Stimulated activated CD8-positive, alpha-beta memory T cell treated with anti-CD3 and anti-CD28 coated beads, Interleukin-2, amount 100 ng/mL, for 1 hour (primary cell): ENCODE results near the gene SCUBE1.

Experiments used
- DNase-seq, 2 donors: peaks; one replicate each; pipeline ENCODE4 v3.0.0-alpha.2; 2020; ENCODE audit warnings: low read depth in 2 of 2

Gene SCUBE1

DNA sequence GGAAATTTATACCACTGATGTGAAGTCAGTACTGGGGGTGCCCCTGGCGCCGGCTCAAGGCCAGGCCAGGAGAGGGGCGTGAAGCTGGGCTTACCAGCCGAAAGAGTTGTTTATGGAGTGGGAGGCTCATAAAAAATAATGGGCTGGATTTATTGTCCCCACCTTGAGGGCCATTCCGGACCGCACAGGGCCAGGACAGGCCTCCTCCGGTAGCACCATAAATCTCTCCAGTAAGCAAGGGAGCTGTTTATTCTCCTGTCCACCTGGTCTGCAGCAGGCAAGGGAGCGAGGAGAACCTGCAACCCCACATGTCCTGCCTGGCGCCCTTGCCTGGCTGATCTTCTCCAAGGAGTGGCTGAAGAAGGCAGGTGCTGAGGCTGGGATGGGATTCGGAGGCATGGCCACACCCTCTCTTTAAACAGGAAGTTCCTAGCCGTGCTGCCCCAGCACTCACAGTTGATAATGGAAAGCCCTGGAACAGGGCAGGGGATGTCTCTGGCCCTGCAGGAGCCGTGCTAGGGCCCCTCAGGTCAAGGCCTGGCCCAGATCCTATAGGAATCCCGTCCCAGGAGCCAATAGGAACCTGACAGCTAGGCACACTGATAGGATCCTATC, 65.1 kb downstream of the SCUBE1 start:
- no peak for DNase-seq

DNA sequence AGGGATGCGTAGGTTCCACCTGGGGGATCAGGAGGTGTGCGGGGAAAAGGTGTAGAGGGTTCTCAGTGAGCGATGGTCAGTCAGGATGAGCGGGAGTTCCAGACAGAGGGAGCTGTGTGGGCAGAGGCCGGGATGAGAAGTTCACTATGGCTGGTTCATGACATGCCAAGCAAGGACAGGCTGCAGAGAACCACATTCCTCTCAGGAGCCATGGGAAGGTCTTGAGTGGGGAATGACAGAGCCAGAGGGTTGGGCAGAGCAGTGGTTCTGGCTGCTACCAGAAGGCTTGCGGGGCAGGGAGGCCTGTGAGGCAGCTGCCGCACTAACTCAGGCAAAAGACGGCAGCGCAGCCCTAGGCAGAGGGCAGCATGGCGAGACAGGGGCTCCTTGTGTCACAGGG, 66.1 kb downstream of the SCUBE1 start:
- DNase-seq, result no peak

DNA sequence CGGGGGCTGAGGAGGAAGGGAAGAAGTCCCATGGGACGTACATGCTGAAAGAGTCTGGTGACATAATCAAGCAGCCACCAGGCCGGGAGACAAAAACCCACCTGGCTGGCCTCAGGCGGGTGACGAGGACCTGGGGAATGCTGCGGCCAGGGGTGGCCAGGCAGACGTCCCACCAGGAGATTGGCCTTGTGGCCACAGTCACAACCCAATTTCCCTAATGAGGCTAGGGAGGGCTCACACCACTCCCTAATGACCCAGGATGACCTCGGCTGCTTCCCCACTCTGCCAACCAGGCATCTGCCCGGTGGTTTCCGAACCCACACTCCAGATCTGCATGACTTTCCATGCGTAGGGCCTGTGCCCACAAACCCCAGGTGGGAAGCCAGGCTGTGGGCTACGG, 66.9 kb downstream of the SCUBE1 start:
- DNase-seq, result no peak

DNA sequence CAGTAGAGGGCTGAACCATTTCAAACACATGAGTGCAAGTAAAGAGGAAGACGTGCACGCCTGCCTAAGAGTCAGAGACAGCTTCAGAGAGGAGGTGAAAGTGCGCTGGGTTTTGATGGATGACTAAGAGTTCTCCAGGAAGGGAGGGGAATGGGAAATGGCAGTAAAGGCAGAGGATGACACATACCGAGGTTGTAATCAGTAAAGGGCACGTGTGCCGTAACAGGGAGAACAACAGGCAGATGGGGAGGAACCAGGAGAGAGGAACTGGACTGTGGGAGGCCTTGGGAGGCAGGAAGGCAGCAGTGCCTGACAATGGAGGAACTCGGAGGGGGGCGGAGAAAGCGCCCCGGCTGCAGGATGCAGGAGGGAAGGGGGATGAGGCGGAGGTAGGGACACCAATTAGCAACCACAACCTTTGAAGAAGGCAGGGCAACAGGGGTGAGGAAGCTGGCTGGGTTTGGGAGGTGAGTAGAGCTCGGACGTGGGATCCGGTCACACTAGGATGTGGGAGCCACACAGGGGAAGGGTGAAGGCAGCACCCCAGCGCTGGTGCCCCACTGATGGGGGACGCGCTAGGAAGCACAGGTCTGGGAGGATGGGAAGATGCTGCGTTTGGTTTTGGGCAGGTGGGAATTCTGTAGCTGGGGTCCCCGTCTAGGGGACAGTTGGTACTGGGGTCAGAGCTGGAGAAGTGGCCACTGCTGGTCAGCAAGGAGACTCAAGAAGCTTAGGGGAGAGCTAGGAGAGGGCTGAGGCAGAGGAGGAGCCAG, 67.4 kb downstream of the SCUBE1 start:
- DNase-seq, result no peak

DNA sequence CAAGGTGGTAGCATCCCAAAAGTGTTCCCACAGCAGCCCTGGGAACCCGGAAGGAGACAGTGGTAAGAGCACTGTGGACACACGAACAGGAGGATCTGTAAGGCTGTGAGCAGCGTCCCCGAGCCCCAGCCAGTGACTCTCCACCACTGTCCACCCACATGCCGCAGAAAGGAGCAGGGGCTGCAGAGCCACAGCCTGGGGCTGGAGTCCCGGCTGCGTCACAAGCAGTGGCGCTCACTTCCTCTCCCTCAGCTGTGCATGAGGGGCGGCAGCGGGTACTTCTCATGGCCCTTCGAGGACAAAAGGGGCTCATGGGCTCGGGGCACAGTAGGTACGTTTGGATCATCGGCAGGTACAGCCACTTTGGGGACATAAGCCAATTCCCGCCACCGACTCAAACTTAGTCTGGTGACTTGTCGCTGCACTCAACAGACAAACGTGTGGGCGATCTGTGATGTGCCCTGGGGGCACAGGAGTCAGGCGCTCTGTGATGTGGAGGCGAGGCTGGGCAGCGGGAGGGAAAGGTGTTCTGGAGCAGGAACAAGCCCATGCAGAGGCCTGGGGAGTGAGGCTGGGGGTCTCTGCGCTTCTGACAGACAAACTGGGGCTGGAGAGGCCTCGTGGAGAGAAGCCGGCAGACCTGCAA, 68.5 kb downstream of the SCUBE1 start:
- no peak for DNase-seq

DNA sequence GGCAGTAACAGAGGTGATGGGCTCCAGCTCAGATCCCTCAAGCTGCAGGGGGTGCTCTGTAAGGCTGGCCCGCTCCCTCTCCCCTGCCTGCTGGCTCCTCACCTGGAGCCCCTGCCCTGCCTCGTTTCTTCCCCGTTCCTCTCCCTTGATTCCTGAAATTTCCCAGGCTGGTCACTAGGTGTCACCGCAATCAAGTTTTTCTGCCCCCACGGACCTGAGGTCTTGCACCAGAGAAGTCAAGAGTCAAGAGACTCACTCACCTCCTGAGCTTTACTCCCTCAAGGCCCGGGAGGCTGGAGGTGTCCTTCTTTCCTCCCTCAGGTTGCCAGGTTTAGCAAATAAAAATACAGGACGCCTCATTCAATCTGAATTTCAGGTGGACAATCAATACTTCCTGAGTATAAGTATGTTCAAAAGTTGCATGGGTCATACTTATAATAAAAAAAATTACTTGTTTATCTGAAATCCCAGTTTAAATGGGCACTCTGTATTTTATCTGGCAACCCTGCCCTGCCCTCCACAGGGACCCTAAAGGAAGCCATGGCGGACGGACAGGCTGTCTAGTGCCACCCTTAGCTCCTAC, 69.2 kb downstream of the SCUBE1 start:
- DNase-seq, result no peak

DNA sequence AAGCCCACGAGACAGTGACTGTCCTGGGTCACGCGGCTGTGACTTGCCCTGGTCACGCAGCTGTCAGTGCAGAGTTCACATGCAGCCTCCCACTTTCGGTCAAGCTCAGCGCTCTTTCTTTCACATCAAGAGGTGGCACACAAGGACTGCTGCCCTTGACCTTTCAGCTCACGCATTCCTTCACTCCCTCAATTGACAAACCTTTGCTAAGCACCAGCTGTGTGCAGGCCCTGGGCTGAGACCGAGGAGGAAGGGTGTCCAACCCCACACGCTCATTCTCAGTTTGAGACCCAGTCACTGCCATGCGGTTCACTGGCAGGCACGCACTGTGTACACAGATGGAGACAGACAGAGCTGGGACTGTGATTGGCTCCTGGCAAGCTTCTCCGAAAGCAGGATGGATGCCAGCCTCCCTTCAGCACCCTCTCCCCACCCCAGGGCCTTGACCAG, 70.3 kb downstream of the SCUBE1 start:
- DNase-seq, result no peak

DNA sequence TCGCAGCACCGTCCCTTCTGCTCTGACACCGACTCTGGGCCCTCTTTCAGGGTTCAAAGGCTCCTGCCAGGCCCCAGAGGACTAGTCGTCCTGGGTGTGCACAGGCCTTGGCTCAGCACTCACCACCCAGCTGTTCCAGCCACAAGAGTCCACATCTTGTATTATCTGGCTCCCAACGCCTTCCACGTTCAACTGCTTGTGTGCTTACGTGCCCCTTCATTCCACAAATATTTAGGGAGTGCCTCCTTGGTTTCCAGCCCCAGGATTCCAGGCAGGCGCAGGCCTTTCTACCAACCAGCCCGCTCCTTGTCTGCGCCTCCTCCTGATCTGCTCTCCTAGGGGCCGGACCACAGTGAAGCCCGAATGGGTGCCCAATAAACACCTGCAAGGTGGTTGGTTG, 70.9 kb downstream of the SCUBE1 start:
- DNase-seq, result no peak

DNA sequence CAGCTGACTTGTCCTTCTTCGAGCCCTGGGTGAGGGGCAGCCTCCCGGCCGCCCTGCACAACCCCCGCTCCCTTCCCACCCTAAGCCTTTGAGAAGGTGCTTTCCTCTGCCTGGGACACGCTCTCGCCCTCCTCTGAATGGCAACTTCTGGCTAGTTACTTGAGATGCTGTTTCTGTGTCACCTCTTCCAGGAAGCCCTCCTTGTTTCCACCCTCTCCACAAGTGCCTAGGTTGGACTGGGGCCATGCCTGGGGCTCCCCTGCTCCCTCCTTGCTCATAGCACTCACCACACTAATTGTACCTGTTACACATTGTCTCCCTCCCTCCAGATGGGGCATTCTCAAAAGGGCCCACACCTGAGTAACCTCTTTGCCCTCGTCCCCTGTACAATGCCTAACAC, 72.2 kb downstream of the SCUBE1 start:
- no peak for DNase-seq

DNA sequence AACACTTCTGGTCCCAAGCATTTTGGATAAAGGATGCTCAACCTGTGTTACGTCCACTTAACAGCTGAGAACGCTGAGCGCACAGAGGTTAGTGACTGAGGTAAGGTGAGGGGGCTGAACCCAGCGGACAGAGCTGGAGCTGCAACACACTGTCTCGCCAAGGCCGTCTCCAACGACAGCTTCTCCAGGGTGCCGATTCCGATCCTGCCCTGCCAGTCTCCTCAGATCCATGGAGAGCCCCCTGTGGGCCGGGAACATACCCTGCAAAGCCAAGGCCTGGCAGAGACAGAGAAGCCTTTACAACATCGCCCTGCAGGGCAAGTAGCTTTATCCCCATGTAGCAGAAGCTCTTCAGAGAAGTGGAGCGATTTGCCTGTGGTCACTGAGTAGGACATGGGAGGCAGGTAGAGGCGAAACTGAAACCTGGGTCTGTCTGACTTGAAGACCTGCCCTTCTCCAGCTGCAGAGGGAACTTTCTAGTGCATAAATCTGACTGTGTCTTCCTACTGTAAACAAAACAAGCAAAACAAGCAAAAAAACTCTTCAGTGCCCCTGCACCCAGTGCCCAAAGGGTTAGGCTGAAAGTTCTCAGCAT, 72.8 kb downstream of the SCUBE1 start:
- no peak for DNase-seq

DNA sequence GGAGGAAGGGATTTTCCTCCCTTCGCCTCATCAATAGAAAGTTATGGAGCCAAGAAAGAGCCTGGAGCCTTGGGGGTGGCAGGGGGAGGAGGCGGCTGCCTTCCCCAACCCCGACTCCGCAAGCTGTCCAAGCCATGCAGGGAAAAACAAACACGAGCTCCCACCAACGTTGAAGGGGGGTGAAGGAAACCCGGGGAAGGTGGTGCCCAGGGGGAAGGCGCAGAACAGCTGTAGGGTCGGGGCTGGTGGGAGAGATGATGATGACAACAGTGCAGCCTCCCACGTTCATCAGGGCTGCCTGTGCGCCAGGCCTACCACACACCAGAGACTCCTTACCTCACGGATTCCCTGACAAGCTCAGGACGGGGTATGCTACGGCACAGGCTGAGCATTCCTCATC, 73.5 kb downstream of the SCUBE1 start:
- DNase-seq, result no peak

DNA sequence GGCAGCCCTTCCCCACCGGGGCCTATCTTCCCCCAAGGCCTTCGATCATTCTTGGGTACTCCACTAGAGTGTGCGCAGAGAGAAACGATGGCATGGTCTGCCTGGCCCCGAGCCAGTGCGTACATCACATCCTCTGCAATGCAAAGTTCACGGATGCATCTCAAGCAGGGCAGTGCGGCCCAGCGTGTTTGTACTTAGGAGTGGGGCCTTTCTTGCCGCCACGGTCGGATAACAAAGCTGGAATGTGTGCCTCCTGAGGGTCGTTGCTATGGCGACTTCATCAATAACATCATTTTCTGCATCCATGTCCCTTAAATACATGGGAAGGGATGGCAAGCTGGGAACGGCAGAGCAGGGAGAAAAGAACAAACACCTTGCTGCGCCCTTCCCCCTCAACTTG, 73.9 kb downstream of the SCUBE1 start:
- DNase-seq, result no peak

DNA sequence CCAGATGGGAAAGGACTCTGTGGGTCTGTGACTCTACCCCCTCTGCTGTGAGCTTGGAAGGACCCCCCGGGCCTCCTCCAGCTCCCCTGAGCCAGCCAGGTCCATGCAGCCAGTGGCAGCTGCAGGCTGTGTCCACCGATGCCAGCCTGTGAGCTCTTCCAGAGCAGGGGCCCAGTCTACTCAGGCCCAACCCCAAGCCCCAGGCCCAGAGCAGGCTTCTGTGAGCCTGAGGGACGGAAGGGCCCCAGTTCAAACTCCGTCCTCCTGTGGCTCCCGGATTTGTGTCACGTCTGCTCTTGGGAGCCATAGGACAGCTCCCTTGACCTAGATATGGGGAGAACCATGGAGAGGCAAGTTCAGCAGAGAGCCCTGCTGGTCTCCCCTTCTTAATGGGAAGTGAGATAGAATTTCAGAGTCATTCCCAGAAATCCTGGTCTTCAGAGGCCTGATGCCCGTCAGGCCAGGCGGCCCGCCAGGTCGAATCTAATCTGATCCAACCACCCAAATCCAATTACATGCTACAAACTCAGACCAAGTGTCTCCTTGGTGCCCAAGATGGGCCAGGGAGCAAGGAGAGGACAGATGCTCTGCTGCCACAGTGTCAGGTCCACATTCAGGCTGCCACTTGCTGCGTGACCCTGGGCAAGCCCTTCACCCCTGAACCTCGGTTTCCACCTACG, 75.1 kb downstream of the SCUBE1 start:
- no peak for DNase-seq

DNA sequence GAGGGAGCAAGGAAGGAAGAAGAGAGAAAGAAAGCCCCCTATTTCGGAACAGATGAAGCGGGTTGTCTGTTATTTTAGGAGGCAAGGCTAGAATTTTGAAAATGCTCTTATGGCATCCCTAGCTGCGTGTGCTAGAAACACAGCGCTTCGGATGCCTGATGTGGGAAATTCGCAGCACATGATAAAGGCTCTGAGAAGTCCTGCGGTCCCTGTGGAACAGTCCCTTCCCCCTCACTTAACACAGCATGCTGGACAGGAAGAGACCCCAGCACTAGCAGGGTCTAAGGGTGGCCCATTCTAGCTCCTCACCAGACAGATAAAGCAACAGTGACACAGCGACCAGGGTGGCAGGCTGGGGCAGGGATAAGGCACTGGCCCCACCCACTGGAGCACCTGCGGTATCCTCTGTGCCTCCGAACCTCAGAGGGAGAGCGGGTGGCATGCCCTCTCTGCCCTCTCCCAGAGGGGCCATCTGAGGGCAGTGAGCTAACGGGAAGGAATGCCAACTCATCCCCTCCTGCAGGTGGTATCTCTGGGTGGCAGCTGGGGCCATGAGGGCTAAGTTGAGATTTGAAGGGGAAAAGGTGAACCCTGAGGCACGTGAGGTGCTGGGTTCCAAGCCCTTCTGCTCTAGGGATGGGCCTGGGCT, 75.7 kb downstream of the SCUBE1 start:
- DNase-seq, result no peak

DNA sequence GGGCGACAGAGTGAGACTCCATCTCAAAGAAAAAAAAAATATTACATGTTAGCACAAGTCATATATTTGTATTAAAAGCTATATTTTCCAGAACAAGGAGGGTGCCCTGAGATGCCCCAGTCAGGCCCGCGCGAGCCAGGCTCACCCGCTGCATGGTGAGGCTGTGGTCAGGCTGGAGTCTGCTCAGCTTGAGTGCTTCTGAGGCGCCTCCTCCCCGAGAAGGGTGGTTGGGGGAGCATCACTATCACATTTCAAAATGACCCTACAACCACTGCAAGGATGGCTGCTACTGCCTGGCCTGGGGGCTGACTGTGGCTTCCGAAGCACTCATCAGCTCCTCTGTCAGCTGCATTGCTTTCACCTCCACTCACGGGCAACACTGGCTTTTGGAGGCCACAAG, 77.1 kb downstream of the SCUBE1 start:
- no peak for DNase-seq

DNA sequence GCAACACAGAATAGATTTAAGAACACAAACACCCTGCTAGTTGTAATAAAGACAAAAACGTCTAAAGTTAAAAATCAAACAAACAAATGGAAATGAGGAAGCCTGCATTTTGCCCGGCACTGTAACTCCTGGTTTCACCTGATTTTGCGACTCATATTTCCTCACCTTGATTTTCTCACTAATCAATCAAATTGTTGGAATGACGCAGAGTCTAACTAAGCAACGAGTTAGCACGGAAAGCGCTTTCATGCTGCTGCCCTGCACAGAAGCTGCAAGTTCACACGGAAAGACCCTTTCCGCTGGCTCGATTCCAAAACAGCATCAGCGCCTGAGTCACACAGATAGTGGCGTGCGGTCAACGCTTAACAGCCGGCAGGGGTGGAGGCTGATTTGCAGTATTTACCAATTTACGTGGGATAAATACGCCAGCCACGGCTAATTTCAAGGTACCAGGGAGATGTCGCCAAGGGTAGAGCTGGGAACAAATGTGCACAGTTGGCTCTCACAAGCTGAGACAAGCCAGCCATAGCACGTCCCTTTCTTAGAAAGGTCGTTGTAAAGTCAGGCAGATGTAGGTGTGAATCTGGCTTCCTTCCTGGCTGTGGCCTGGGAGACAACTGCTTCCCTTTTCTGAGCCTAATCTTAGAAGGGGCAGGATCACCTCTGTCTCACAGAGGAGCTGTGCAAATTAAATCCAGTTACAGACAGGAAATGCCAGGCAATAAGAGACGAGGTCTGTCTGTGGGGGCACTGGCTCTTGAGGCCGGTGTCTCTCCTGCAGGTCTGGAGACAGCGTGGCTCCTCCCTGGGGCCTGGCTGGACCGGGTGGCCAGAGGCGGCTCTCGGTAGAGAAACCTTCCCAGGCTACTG, 79.3 kb downstream of the SCUBE1 start:
- peak; percentile 73 to 75 for DNase-seq

DNA sequence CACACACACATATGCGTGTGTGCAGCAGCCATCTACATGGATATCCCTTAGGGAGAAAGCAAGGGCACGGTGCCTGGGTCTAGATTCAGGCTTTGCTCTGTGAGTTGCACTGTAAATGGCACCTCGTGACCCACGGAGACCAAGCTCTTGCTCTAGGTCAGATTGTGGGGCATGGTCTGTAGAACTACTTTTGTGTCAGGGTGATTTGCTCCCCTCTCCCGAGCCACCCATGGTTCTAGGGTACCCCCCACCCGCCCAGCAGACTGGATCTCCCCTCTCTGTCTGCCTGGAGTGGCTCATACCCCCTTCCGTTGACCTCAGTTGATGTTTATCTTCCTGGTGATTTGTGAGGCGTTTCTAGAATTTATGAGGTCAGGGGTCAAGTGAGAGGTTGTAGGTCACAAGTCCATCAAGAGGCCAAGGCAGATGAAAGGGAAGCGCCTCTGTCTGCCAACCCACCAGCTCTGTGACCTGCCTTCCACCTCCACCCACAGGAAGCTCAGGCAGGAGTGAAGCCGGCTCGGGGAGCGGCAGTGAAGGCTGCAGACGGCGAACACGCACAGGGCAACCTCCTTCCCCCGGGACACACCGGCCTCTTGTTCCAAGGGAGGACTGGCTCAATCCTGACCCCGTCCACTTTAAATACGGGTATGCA, 80.1 kb downstream of the SCUBE1 start:
- DNase-seq, result peak in 1 of 2 donors; percentile 11

DNA sequence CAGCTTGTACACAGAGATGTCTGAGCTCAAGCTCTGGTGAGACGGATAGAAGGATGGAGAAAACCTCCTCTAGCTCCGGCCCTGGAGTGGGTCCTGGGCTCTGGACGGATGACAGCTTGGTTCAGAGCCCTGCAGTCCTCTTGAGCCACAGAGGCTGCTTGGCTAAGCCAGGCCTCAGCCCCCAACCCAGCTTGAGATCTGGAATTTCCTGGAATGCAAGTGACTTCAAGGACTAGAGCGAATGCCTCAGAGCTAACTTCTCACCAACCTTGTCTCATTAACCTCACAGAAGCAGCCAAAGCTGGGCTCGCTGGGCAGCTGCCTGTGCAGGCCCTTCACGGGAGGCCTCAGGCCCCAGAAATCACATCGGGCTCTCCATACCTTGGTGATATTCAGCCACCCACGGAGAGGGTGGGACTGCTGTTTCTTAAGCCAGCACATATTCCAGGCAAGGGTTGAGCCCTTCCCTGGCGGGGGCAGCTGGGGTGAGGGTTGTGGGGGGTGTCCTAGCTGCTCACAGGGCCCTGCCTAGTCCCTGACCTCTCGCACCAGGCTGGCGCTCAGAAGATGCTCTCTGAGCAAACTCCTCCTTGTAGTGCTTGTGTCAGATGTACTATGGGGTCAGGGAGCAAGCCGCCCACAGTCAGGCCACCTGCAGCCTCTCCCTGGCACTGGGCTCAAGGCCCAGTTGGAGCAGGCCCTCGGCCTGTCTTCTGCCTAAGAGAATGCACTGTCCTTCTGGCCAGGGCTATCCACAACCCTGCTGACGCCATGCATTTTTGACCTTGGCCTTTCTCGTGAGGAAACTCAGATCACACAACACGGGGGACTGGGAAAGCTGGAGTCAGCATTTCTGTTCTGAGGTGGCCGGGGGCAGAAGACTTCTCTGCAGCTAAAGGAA, 82.6 kb downstream of the SCUBE1 start:
- DNase-seq, result no peak

DNA sequence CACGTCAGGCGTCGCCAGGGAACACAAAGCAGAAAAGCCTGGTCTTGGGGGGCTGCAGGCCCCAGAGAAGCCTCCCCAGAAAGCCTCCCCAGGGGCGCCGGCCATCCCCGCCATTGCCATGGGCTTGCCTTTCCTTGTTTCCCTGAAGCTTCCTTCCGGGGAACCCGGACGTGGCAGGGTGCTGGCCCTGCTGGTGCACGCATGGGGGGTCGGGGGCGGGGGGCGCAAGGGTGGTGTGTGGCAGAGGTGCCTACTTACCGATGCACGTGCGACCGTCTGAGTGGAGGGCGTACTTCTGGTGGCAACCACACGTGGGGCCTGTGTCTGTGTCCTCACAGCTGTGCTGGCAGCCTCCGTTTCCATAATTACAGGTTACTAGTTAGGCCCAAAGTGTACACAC, 85.2 kb downstream of the SCUBE1 start:
- no peak for DNase-seq
